ENCODE data around the gene EVA1B.

Gene EVA1B

GRCh38 chr1:36339615-36340014 lies 16.2 kb upstream of the EVA1B start:
- no peak overlapping the region for H3K27ac ChIP-seq (ENCODE audit: low read depth, low read length)
- H3K36me3 ChIP-seq (ENCODE audit: control insufficient read depth, low read length): peaks cover 45% of the 10 kb centered on the region
- no peaks in the 10 kb centered on the region; the same call in 1 of the 2 replicates for H4K20me1 ChIP-seq (ENCODE audit: control insufficient read depth, insufficient read depth, low read depth, low read length)
- H3K4me1 ChIP-seq (ENCODE audit: control insufficient read depth, low read length): peaks cover 6% of the 10 kb centered on the region
- no peaks in the 10 kb centered on the region; the same call in 1 of the 2 replicates for H3F3A ChIP-seq (ENCODE audit: control insufficient read depth, insufficient read depth)
- TF ChIP-seq CTCF (IDR thresholded peaks at IDR 0.05; ENCODE audit: low read depth, low read length, poor library complexity, severe bottlenecking) (no peak), EZH2phosphoT487 (IDR thresholded peaks at IDR 0.05; ENCODE audit: borderline replicate concordance, low read length) (no peak)
- no peaks in the 10 kb centered on the region for H3K9me2 ChIP-seq (replicated peaks; ENCODE audit: control insufficient read depth, low read length)
- H3K4me2 ChIP-seq (ENCODE audit: low read length): no peak overlapping the region
- no peaks in the 10 kb centered on the region for H3K79me2 ChIP-seq (ENCODE audit: control insufficient read depth, low read length)
- H3K4me3 ChIP-seq (ENCODE audit: low read length): no peak overlapping the region
- no peaks in the 10 kb centered on the region for H3K27me3 ChIP-seq (ENCODE audit: control insufficient read depth, low read length)
- no peaks in the 10 kb centered on the region for H3K9me3 ChIP-seq (ENCODE audit: control insufficient read depth, insufficient read depth, low read length)

- Histone ChIP-seq H3K4me3 (ENCODE audit: low read length) (no peak overlapping the region), H3K36me3 (ENCODE audit: control insufficient read depth, low read length) (peaks cover 41% of the 10 kb centered on the region), H3K9me2 (replicated peaks; ENCODE audit: control insufficient read depth, low read length) (no peaks in the 10 kb centered on the region), H3K4me1 (ENCODE audit: control insufficient read depth, low read length) (peaks cover 6% of the 10 kb centered on the region), H3K9me3 (ENCODE audit: control insufficient read depth, insufficient read depth, low read length) (no peaks in the 10 kb centered on the region), H3K27ac (ENCODE audit: low read depth, low read length) (no peak overlapping the region), H3K79me2 (ENCODE audit: control insufficient read depth, low read length) (no peaks in the 10 kb centered on the region), H3F3A (ENCODE audit: control insufficient read depth, insufficient read depth) (no peaks in the 10 kb centered on the region; the same call in 1 of the 2 replicates), H4K20me1 (ENCODE audit: control insufficient read depth, insufficient read depth, low read depth, low read length) (no peaks in the 10 kb centered on the region; the same call in 1 of the 2 replicates), H3K4me2 (ENCODE audit: low read length) (no peak overlapping the region), H3K27me3 (ENCODE audit: control insufficient read depth, low read length) (no peaks in the 10 kb centered on the region)
- no peak for TF ChIP-seq CTCF (IDR thresholded peaks at IDR 0.05; ENCODE audit: low read depth, low read length, poor library complexity, severe bottlenecking)
- TF ChIP-seq EZH2phosphoT487 (IDR thresholded peaks at IDR 0.05; ENCODE audit: borderline replicate concordance, low read length): no peak
Observed at GRCh38 chr1:36339215-36339614, 15.8 kb upstream of the EVA1B start.

GRCh38 chr1:36337830-36338229 lies 14.4 kb upstream of the EVA1B start:
- no peaks in the 10 kb centered on the region for H3K27me3 ChIP-seq (ENCODE audit: control insufficient read depth, low read length)
- TF ChIP-seq CTCF (IDR thresholded peaks at IDR 0.05; ENCODE audit: low read depth, low read length, poor library complexity, severe bottlenecking): no peak
- TF ChIP-seq EZH2phosphoT487 (IDR thresholded peaks at IDR 0.05; ENCODE audit: borderline replicate concordance, low read length): no peak
- no peaks in the 10 kb centered on the region for H3K9me3 ChIP-seq (ENCODE audit: control insufficient read depth, insufficient read depth, low read length)
- H3K4me1 ChIP-seq (ENCODE audit: control insufficient read depth, low read length): peaks cover 6% of the 10 kb centered on the region
- no peaks in the 10 kb centered on the region for H3K9me2 ChIP-seq (replicated peaks; ENCODE audit: control insufficient read depth, low read length)
- no peak overlapping the region for H3K4me2 ChIP-seq (ENCODE audit: low read length)
- H3K36me3 ChIP-seq (ENCODE audit: control insufficient read depth, low read length): peaks cover 27% of the 10 kb centered on the region
- no peak overlapping the region for H3K27ac ChIP-seq (ENCODE audit: low read depth, low read length)
- no peaks in the 10 kb centered on the region; the same call in 1 of the 2 replicates for H4K20me1 ChIP-seq (ENCODE audit: control insufficient read depth, insufficient read depth, low read depth, low read length)
- no peak overlapping the region for H3K4me3 ChIP-seq (ENCODE audit: low read length)
- no peaks in the 10 kb centered on the region; the same call in 1 of the 2 replicates for H3F3A ChIP-seq (ENCODE audit: control insufficient read depth, insufficient read depth)
- no peaks in the 10 kb centered on the region for H3K79me2 ChIP-seq (ENCODE audit: control insufficient read depth, low read length)
